ENCODE measurements around the gene LITAF.

LITAF gene

GRCh38 chr16:11547118-11547916 is 39.4 kb downstream of the LITAF start:
- no peak for DNase-seq

- DNase-seq = no peak
Measured at GRCh38 chr16:11546608-11547061, 40.1 kb downstream of the LITAF start.

GRCh38 chr16:11543661-11544393 is 42.9 kb downstream of the LITAF start:
- DNase-seq = no peak

GRCh38 chr16:11542069-11542744 is 44.5 kb downstream of the LITAF start:
- no peak for DNase-seq

- DNase-seq = no peak
Measured at GRCh38 chr16:11539641-11540050, 47.1 kb downstream of the LITAF start.

- no peak for DNase-seq
Measured at GRCh38 chr16:11538880-11539279, 47.8 kb downstream of the LITAF start.

GRCh38 chr16:11536104-11536866 is 50.4 kb downstream of the LITAF start:
- DNase-seq = no peak

GRCh38 chr16:11535494-11535893 is 51.2 kb downstream of the LITAF start:
- DNase-seq = no peak

GRCh38 chr16:11534262-11534661 is 52.5 kb downstream of the LITAF start:
- DNase-seq = no peak

GRCh38 chr16:11533588-11533987 is 53.1 kb downstream of the LITAF start:
- no peak for DNase-seq

GRCh38 chr16:11530171-11530940 is 56.4 kb downstream of the LITAF start:
- DNase-seq = no peak

GRCh38 chr16:11529285-11529684 is 57.4 kb downstream of the LITAF start:
- no peak for DNase-seq

GRCh38 chr16:11528053-11528452 is 58.7 kb downstream of the LITAF start:
- DNase-seq = no peak

- no peak for DNase-seq
Measured at GRCh38 chr16:11526655-11527350, 59.9 kb downstream of the LITAF start.

GRCh38 chr16:11524098-11524760 is 62.5 kb downstream of the LITAF start:
- no peak for DNase-seq

GRCh38 chr16:11521055-11521454 is 65.7 kb downstream of the LITAF start:
- no peak for DNase-seq

GRCh38 chr16:11520442-11520841 is 66.3 kb downstream of the LITAF start:
- no peak for DNase-seq

GRCh38 chr16:11517961-11518360 is 68.8 kb downstream of the LITAF start:
- DNase-seq = no peak

- no peak for DNase-seq
Measured at GRCh38 chr16:11515540-11516430, 70.9 kb downstream of the LITAF start.

- no peak for DNase-seq
Measured at GRCh38 chr16:11514283-11514682, 72.4 kb downstream of the LITAF start.

Data from NCI-H2081 treated with DMSO at 0.1 percent for 48 hours (cell line).